ENCODE results near the gene MMUT.

GRCh38 chr6:49430866-49431265 lies 32.2 kb downstream of the MMUT start:
- TF ChIP-seq CTCF (IDR thresholded peaks at IDR 0.05 in 2 of 3, conservative IDR thresholded peaks at IDR 0.05 in 1 of 3; ENCODE audit: control insufficient read depth in 2 of 3, extremely low read depth in 1 of 3, insufficient read depth in 1 of 3, low read depth in 3 of 3, low read length in 3 of 3) (no peak), NFXL1 (IDR thresholded peaks at IDR 0.05; ENCODE audit: borderline replicate concordance) (no peak)

All from GM12878 (cell line).